Measurements from ENCODE around the gene NPL. TPM values are rescaled to one million over a fixed set of nuclear protein-coding genes. Genes with fewer than 3 reads are reported as not detected.

Gene NPL
- total and polyA plus RNA-seq, 9 of the 15 experiments (the other 6 are each of a cell fraction or from before 2014, with no cell fraction given), result 9.9 to 22.3 (median 14.2) TPM

GRCh38 chr1:182839209-182840066 is 49.9 kb downstream of the NPL start, which contains the start of gene DHX9 (continued):
- TF ChIP-seq L3MBTL2 (IDR thresholded peaks at IDR 0.05) (peak; percentile 98), CEBPG (CRISPR knock-in tag; IDR thresholded peaks at IDR 0.05) (no peak), CEBPG (tag; conservative IDR thresholded peaks at IDR 0.05 in 1 of 2, IDR thresholded peaks at IDR 0.05 in 1 of 2) (no peak), ZBTB9 (CRISPR knock-in tag; IDR thresholded peaks at IDR 0.05) (peak; percentile 87), HDAC2 (IDR thresholded peaks at IDR 0.05) (no peak; the same call in none of the 2 replicates), SPI1 (IDR thresholded peaks at IDR 0.05; ENCODE audit: borderline replicate concordance, low read depth, low read length) (peak; percentile 86; the same call in 1 of the 2 replicates), ZNF449 (CRISPR knock-in tag; IDR thresholded peaks at IDR 0.05) (no peak), HSF4 (CRISPR knock-in tag; IDR thresholded peaks at IDR 0.05; ENCODE audit: borderline replicate concordance) (no peak), ZNF384 (IDR thresholded peaks at IDR 0.05; ENCODE audit: low read depth, low read length) (no peak), IRF1 (CRISPR knock-in tag; IDR thresholded peaks at IDR 0.05; ENCODE audit: borderline replicate concordance) (no peak), ID3 (CRISPR knock-in tag; IDR thresholded peaks at IDR 0.05) (no peak), ID3 (tag; IDR thresholded peaks at IDR 0.05) (peak; percentile 75; the same call in 1 of the 2 replicates), ILK (tag; IDR thresholded peaks at IDR 0.05; ENCODE audit: borderline replicate concordance, low read depth) (no peak), NCOA2 (IDR thresholded peaks at IDR 0.05; ENCODE audit: partially characterized antibody in 2 of 2) (no peak), FUS (optimal IDR thresholded peaks at IDR 0.05; ENCODE audit: low read depth, low read length) (peak; percentile 73), HIVEP1 (CRISPR knock-in tag; IDR thresholded peaks at IDR 0.05) (no peak), CEBPB (tag; IDR thresholded peaks at IDR 0.05) (no peak), LARP7 (IDR thresholded peaks at IDR 0.05) (no peak; the same call in 1 of the 2 replicates), PHB (CRISPR knock-in tag; IDR thresholded peaks at IDR 0.05) (peak; percentile 8; the same call in 1 of the 2 replicates), ZFP30 (CRISPR knock-in tag; IDR thresholded peaks at IDR 0.05; ENCODE audit: borderline replicate concordance) (no peak), ATF4 (CRISPR knock-in tag; IDR thresholded peaks at IDR 0.05) (no peak; the same call in 1 of the 2 replicates)

All from K562 (cell line).